ENCODE measurements around the gene LRTM1.

LRTM1 gene

DNA sequence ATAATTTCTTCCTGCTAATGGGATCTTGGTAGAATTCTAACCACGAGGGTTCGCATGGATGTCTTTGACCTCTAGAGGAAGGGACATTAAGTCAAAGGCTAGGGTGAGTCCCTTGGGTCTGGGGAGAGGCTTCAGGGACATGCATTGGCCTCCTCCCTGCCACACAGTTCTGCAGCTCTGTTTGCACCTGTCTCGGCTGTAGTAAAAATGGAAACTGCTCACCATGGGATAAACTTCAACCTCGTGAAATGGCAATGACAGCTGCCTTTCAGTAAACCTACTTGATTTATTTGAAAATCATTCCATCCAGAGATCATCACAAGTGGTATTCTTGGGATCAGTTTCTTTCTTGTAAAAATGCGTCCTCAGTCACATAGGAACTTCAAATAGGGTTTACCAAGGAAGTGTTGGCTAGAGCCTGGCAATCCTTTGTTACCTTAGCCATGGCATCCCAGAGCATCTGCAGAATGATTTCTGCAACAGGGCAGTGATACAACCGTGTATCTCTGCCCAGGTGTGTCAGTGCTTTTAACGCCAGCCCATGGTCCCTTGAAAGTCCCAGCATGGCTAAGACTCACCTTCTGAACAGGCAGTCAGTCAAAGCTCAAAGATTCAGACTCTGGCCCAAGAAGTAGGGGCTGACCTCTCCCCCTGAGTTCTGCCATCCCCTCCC, 14.0 kb upstream of the LRTM1 start:
- DNase-seq (ENCODE audit: insufficient read length, low spot score) (no peak), FAIRE-seq (no peak)
- TF ChIP-seq CTCF (IDR thresholded peaks at IDR 0.05; ENCODE audit: insufficient read depth, missing control alignments) = no peak

- no peak for FAIRE-seq
Measured at GRCh38 chr3:54940971-54941370, 13.1 kb upstream of the LRTM1 start.

GRCh38 chr3:54939557-54940300, 11.9 kb upstream of the LRTM1 start:
- no peak for FAIRE-seq

More at GRCh38 chr3:54940971-54941370, 13.1 kb upstream of the LRTM1 start:
- TF ChIP-seq CTCF (IDR thresholded peaks at IDR 0.05; ENCODE audit: insufficient read depth, missing control alignments) = no peak
- DNase-seq (ENCODE audit: insufficient read length, low spot score) = no peak

DNA sequence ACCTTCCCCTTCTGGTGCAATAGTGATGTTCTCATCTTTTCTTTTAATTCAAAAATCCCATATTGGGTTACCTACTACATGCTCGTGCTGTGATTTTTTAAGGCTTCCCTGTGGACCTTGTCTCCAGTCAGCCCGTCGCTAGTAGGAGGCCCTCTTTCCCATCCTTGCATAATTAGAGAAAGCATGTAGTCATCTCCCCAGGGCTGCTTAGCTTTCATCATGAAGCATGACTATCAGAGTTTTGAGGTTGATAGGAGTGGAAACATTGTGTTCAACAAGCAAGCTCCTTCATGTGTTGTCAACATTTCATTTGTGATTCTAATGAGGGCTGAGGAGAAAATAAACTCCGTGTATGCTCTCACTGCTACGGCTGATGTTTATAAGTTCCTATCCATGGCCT, 8.7 kb upstream of the LRTM1 start:
- no peak for FAIRE-seq
- no peak for DNase-seq (ENCODE audit: insufficient read length, low spot score)
- no peak for TF ChIP-seq CTCF (IDR thresholded peaks at IDR 0.05; ENCODE audit: insufficient read depth, missing control alignments)

More at GRCh38 chr3:54939557-54940300, 11.9 kb upstream of the LRTM1 start:
- TF ChIP-seq CTCF (IDR thresholded peaks at IDR 0.05; ENCODE audit: insufficient read depth, missing control alignments) = no peak
- DNase-seq (ENCODE audit: insufficient read length, low spot score) = no peak

DNA sequence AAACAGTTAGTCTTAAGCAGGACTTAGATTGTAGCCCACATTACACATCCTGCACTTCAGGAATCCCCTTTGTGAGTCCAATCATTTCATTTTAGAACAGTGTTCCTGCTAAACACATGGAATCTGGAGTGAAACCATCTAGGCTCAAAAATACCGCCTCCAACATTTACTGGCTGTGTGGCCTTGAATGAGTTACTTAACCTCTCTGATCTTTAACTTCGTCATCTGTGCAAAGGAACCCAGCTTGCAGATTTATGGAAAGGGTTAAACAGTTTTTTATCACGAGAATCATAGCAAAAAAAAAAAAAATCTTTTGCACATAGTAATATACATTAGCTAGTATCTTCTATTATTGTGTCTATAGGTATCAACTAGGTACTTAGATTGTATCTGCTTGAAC, 8.0 kb upstream of the LRTM1 start:
- no peak for DNase-seq (ENCODE audit: insufficient read length, low spot score)
- no peak for FAIRE-seq
- no peak for TF ChIP-seq CTCF (IDR thresholded peaks at IDR 0.05; ENCODE audit: insufficient read depth, missing control alignments)

DNA sequence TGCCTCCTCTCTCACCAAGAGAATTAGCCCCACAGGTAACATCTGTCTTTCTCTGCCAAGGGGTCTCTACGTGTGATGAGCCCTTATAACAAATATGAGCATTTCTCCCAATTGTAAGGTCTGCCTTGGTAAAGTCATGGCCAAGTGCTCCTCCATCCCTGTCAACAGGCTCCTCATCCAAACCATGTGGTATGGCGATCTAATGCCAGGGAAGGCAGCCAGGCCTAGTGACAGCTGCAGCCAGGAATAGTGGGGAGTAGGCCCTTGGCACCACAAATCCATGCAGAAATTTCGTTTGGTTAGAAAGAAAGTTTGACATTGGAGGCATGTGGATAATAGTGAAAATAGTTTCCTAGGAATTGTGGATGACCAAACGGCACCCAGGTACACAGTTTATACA, 4.7 kb upstream of the LRTM1 start:
- no peak for FAIRE-seq
- no peak for DNase-seq (ENCODE audit: insufficient read length, low spot score)
- TF ChIP-seq CTCF (IDR thresholded peaks at IDR 0.05; ENCODE audit: insufficient read depth, missing control alignments) = no peak

DNA sequence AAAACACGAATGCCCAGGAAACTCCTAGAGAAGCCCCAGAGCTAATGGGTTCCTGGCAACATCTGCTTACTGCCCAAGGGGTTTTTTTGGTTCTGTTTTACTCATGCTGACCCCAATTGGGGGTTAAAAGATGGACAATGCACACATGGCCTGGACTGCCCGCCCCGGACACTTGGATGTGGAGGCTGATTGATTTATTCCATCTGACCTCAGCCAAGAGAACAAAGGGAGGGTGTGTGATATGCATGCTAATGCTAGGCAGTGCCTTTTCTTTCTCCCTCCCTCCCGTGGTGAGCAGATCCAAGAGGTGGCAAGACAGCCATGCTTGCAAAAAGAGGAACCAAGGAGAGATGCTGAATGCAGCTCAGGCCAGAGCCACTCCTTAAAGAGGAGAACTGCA, 3.3 kb upstream of the LRTM1 start:
- FAIRE-seq (no peak), DNase-seq (ENCODE audit: insufficient read length, low spot score) (no peak)
- no peak for TF ChIP-seq CTCF (IDR thresholded peaks at IDR 0.05; ENCODE audit: insufficient read depth, missing control alignments)
